SK-N-SH treated with all-trans-retinoic acid at 6 μM for 48 hours (cell line): ENCODE measurements around the gene YLPM1.

Experiments used
- TOX ChIP-seq: fragments of 250-450 bp; sonication (Bioruptor Pico); IDR thresholded peaks from 2 replicates; pipeline ENCODE4 v1.8.0; 2021; ENCODE audit warnings: mild to moderate bottlenecking, moderate library complexity, borderline replicate concordance
- ZC3H10 ChIP-seq: fragments of 250-450 bp; sonication (Bioruptor Pico); IDR thresholded peaks from 2 replicates; pipeline ENCODE4 v1.5.1; 2021; ENCODE audit warnings: mild to moderate bottlenecking, moderate library complexity
- ZFP30 ChIP-seq: fragments of 450-650 bp; formaldehyde crosslinking; IDR thresholded peaks from 2 replicates; pipeline ENCODE4 v1.5.0; 2022; ENCODE audit warnings: mild to moderate bottlenecking, moderate library complexity

DNA sequence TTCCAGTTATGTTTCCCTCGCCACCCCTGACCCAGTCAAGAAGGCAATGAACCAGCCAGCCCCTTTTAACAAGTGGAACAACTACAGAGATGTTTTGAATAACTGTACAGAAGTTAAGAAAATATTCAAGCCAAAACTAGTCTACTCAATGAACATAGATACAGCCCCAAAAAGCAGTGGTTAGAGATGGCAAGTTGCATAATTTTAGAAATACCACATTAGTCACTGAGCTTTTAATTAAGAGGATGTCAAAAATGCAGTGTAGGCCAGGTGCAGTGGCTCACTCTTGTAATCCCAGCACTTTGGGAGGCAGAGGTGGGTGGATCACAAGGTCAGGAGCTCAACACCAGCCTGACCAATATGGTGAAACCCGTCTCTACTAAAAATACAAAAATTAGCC lies 85.7 kb downstream of the YLPM1 start:
- no peak for TF ChIP-seq ZFP30
- no peak for TF ChIP-seq TOX
- TF ChIP-seq ZC3H10 (CRISPR knock-in tag), result no peak
